HUES6 (cell line): ENCODE data around the gene VGLL2.
A peak's percentile ranks its signal among the peaks of the same experiment; 100 is the strongest.
"Not testable (repeated sequence)": the region's sequence is repeated elsewhere in the genome, so short reads cannot be mapped to it uniquely, and the experiment has no call there.

Experiments
- H3K27ac ChIP-seq: 2 replicates; pipeline ENCODE4 v1.7.0; 2013; ENCODE audit warnings: low read depth, mild to moderate bottlenecking, low read length, inconsistent platforms
- H3K27me3 ChIP-seq: 2 replicates; pipeline ENCODE4 v1.6.1; 2013; ENCODE audit warnings: low read length; ENCODE audit not compliant: control insufficient read depth, insufficient read depth
- H3K36me3 ChIP-seq: 2 replicates; pipeline ENCODE4 v1.6.1; 2013; ENCODE audit warnings: low read length; ENCODE audit not compliant: control insufficient read depth, insufficient read depth
- H3K4me1 ChIP-seq: 2 replicates; pipeline ENCODE4 v1.6.1; 2013; ENCODE audit warnings: low read length; ENCODE audit not compliant: control insufficient read depth, insufficient read depth
- H3K4me3 ChIP-seq: 2 replicates; pipeline ENCODE4 v1.5.1; 2013; ENCODE audit warnings: low read depth, low read length
- H3K9ac ChIP-seq: one replicate; pipeline ENCODE4 v1.6.1; 2013; ENCODE audit warnings: mild to moderate bottlenecking, low read length
- H3K9me3 ChIP-seq: 2 replicates; pipeline ENCODE4 v1.6.1; 2013; ENCODE audit warnings: low read depth, low read length; ENCODE audit not compliant: control insufficient read depth, insufficient read depth

Gene VGLL2, protein sequence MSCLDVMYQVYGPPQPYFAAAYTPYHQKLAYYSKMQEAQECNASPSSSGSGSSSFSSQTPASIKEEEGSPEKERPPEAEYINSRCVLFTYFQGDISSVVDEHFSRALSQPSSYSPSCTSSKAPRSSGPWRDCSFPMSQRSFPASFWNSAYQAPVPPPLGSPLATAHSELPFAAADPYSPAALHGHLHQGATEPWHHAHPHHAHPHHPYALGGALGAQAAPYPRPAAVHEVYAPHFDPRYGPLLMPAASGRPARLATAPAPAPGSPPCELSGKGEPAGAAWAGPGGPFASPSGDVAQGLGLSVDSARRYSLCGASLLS

GRCh38 chr6:117265410-117266256 lies at the start of gene VGLL2:
Gene VGLL2 (plus strand): TSS chr6:117265558. CDS start chr6:117265764, 206 bp downstream.
- Histone ChIP-seq H3K4me3 (peak within 1 kb of the TSS; percentile 82), H3K4me1 (peaks cover 4% of the 10 kb centered on the region; the same call in 1 of the 2 replicates), H3K9ac (no peak within 1 kb of the TSS), H3K9me3 (no peaks in the 10 kb centered on the region), H3K27me3 (peaks cover 99% of the 10 kb centered on the region), H3K27ac (no peak within 1 kb of the TSS), H3K36me3 (no peaks in the 10 kb centered on the region)

DNA sequence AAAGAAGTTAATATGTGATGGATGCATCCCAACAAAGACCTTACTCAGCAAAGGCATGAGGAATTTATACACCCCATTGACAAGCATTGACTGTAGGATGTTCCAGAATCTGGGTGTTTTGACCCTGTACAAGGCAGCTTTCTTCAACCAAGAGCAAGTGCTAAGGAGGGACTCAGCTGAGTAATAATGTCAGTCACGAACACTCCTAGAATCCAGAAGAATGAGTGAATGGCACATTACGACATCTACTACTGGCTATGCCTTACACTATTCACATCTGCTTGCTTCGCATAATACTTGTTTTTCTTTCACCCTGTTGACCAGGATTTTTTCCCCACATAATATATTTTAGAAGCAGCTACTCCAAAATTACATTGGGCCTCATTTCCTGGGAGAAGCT lies 42.5 kb upstream of the VGLL2 start:
- H3K9ac ChIP-seq, result no peak overlapping the region
- no peak overlapping the region for H3K27ac ChIP-seq
- no peak overlapping the region for H3K4me3 ChIP-seq
- H3K4me1 ChIP-seq, result no peaks in the 10 kb centered on the region
- H3K36me3 ChIP-seq, result no peaks in the 10 kb centered on the region
- no peaks in the 10 kb centered on the region for H3K27me3 ChIP-seq
- no peaks in the 10 kb centered on the region for H3K9me3 ChIP-seq

DNA sequence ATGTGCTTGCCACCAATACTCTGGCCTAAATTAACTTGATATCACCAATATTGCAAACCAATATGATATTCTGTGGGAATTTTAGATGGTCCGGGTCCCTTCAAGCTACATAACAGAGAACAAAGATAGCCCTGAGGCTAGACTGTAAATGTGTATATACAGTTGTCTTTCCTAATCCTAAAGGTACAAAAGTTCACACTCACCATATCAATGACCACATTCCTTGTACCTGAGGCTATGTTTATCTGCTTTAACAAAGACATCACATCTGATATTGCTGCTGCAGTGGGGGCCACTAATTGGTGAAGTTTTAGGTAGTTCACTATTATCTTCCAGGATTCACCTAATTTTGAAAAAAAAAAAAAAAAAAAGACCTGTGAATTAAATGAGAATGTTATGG lies 38.6 kb upstream of the VGLL2 start:
- no peaks in the 10 kb centered on the region for H3K36me3 ChIP-seq

DNA sequence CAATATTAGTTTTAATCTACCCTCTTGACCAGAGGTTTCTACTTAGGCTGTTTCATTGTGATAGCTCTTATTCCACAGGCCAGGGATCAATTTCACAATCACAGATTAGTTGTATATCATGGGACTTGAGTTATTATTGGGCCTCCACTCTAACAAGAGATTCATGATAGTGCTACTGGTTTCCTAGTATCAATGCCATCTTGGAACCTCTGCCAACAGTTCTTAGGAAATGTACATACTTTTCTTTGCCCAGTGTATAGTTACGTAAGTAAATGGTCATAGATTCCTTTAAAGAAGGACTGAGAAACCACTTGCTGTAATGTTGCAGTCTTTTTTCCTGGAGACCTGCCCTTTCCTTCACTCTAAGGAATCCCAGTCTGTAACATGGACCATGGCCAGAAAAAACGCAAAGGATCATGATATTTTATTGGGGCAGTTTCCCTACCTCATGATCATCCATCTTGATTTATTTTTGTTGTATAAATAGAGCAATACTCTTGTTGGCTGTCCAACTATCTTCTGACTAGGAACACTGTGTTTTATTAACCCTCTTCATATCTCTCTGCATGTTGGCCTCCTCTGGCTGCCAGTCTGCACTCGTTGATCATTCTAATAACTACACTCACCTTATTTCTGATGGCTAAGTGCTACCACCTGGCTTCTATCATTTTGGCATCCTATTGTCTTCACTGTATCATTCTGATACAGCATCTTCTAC lies 38.0 kb upstream of the VGLL2 start:
- no peak overlapping the region for H3K9ac ChIP-seq
- H3K27ac ChIP-seq, result no peak overlapping the region
- no peaks in the 10 kb centered on the region for H3K4me1 ChIP-seq
- no peaks in the 10 kb centered on the region for H3K36me3 ChIP-seq
- no peaks in the 10 kb centered on the region for H3K27me3 ChIP-seq
- no peak overlapping the region for H3K4me3 ChIP-seq
- no peaks in the 10 kb centered on the region for H3K9me3 ChIP-seq

More for the DNA sequence above, 38.6 kb upstream of the VGLL2 start:
- Histone ChIP-seq H3K27me3 (no peaks in the 10 kb centered on the region), H3K9ac (no peak overlapping the region), H3K4me3 (no peak overlapping the region), H3K27ac (no peak overlapping the region), H3K4me1 (no peaks in the 10 kb centered on the region), H3K9me3 (no peaks in the 10 kb centered on the region)

DNA sequence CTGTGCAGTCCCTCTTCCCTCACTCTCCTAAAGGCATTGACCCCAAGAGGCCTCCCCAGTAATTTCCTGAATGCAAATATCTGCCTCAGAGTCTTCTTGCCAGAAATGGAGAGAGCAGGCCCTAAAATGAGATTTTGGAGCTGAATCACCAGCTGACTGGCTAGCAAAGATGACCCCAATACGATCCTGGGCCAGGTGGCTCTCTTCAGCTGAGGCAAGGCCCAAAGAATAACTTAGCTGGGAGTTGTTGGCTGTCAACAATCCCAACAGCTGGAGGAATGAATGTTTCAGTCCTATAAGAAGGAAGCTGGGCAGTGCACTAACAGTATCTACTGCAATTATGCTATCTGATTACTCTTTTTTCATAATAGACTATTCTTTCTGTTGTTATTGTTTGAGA lies 37.2 kb upstream of the VGLL2 start:
- Histone ChIP-seq H3K4me1 (no peaks in the 10 kb centered on the region), H3K9ac (no peak overlapping the region), H3K36me3 (no peaks in the 10 kb centered on the region), H3K4me3 (no peak overlapping the region), H3K27ac (no peak overlapping the region), H3K9me3 (no peaks in the 10 kb centered on the region), H3K27me3 (no peaks in the 10 kb centered on the region)

- no peaks in the 10 kb centered on the region for H3K36me3 ChIP-seq
- H3K9ac ChIP-seq, result no peak overlapping the region
Observed at GRCh38 chr6:117229870-117230269, 35.5 kb upstream of the VGLL2 start.

GRCh38 chr6:117231466-117231865 lies 33.9 kb upstream of the VGLL2 start:
- H3K27me3 ChIP-seq, result no peaks in the 10 kb centered on the region
- H3K36me3 ChIP-seq, result no peaks in the 10 kb centered on the region
- H3K9me3 ChIP-seq, result no peaks in the 10 kb centered on the region
- H3K27ac ChIP-seq, result no peak overlapping the region
- no peak overlapping the region for H3K9ac ChIP-seq
- no peaks in the 10 kb centered on the region for H3K4me1 ChIP-seq
- no peak overlapping the region for H3K4me3 ChIP-seq

More at GRCh38 chr6:117229870-117230269, 35.5 kb upstream of the VGLL2 start:
- no peaks in the 10 kb centered on the region for H3K27me3 ChIP-seq
- no peak overlapping the region for H3K4me3 ChIP-seq
- H3K9me3 ChIP-seq, result no peaks in the 10 kb centered on the region
- no peak overlapping the region for H3K27ac ChIP-seq
- H3K4me1 ChIP-seq, result no peaks in the 10 kb centered on the region

- no peaks in the 10 kb centered on the region for H3K4me1 ChIP-seq
- H3K27me3 ChIP-seq, result no peaks in the 10 kb centered on the region
- H3K9me3 ChIP-seq, result no peaks in the 10 kb centered on the region
- no peaks in the 10 kb centered on the region for H3K36me3 ChIP-seq
- H3K4me3 ChIP-seq, result no peak overlapping the region
- H3K9ac ChIP-seq, result no peak overlapping the region
- H3K27ac ChIP-seq, result no peak overlapping the region
Observed at GRCh38 chr6:117232196-117232595, 33.2 kb upstream of the VGLL2 start.

- no peak overlapping the region for H3K27ac ChIP-seq
- H3K9me3 ChIP-seq, result no peaks in the 10 kb centered on the region
- no peaks in the 10 kb centered on the region for H3K27me3 ChIP-seq
- no peaks in the 10 kb centered on the region for H3K4me1 ChIP-seq
- H3K9ac ChIP-seq, result no peak overlapping the region
- H3K36me3 ChIP-seq, result no peaks in the 10 kb centered on the region
- no peak overlapping the region for H3K4me3 ChIP-seq
Observed at GRCh38 chr6:117233145-117233544, 32.2 kb upstream of the VGLL2 start.

DNA sequence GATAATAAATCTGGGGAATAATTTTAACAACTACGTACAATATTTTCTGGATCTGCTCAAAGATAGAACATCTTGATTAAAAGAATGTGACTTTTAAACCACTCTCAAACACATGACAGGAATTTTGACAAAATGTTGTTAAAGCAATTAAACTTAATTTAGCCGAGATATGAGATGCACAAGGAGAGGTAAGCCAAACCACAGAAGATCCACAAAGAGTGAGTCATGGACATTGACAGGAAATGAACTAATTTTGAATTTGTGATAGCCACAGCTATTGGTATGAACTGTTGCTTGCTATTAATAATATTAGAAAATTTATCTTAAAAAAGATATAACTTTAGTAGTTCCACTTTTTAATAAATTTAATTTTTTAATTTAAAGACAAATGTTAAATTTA lies 27.8 kb upstream of the VGLL2 start:
- Histone ChIP-seq H3K4me1 (no peaks in the 10 kb centered on the region), H3K36me3 (no peaks in the 10 kb centered on the region), H3K27me3 (no peaks in the 10 kb centered on the region), H3K9me3 (no peaks in the 10 kb centered on the region), H3K4me3 (no peak overlapping the region), H3K27ac (no peak overlapping the region), H3K9ac (no peak overlapping the region)

- not testable (repeated sequence) for H3K9me3 ChIP-seq
Observed at GRCh38 chr6:117244571-117244970, 20.8 kb upstream of the VGLL2 start.

More at GRCh38 chr6:117244571-117244970, 20.8 kb upstream of the VGLL2 start:
- not testable (repeated sequence) for H3K4me1 ChIP-seq, H3K27me3 ChIP-seq, H3K36me3 ChIP-seq, H3K27ac ChIP-seq
- H3K4me3 ChIP-seq, result peak overlapping the region; percentile 81
- peak overlapping the region; percentile 83 for H3K9ac ChIP-seq
